ENCODE measurements around the gene NFIB. TPM values are rescaled to one million over a fixed set of nuclear protein-coding genes. Genes with fewer than 3 reads are reported as not detected.
A peak's percentile ranks its signal among the peaks of the same experiment; 100 is the strongest.

NFIB gene
- total RNA-seq, 1 donor from 2014 or later, result 99.4 TPM

GRCh38 chr9:14316602-14317300 is 2.8 kb upstream of the NFIB start:
- peaks cover 43% of the 10 kb centered on the region for H3K4me1 ChIP-seq
- H3K27me3 ChIP-seq, result no peaks in the 10 kb centered on the region
- peak overlapping the region; percentile 96 for H3K27ac ChIP-seq
- no peak for DNase-seq
- H3K9me3 ChIP-seq, result no peaks in the 10 kb centered on the region
- ATAC-seq, result no peak
- peak overlapping the region; percentile 73 for H3K4me3 ChIP-seq
- no peak for TF ChIP-seq CTCF (IDR thresholded peaks at IDR 0.05)
- no peaks in the 10 kb centered on the region for H3K36me3 ChIP-seq
- intact Hi-C loops (cut with DNase I), result no loop called here

- no peaks in the 10 kb centered on the region for H3K36me3 ChIP-seq
- intact Hi-C loops (cut with DNase I), result no loop called here
- H3K4me1 ChIP-seq, result peaks cover 37% of the 10 kb centered on the region
- TF ChIP-seq CTCF (IDR thresholded peaks at IDR 0.05), result no peak
- H3K4me3 ChIP-seq, result peak overlapping the region; percentile 73
- no peaks in the 10 kb centered on the region for H3K9me3 ChIP-seq
- H3K27me3 ChIP-seq, result no peaks in the 10 kb centered on the region
- ATAC-seq, result peak; percentile 8
- H3K27ac ChIP-seq, result peak overlapping the region; percentile 96
- DNase-seq, result peak; percentile 67
These were observed 2.1 kb upstream of the NFIB start for GRCh38 chr9:14315875-14316601.

- H3K4me3 ChIP-seq, result peak overlapping the region; percentile 73
- peak; percentile 88 for ATAC-seq
- H3K4me1 ChIP-seq, result peaks cover 30% of the 10 kb centered on the region
- no peaks in the 10 kb centered on the region for H3K36me3 ChIP-seq
- intact Hi-C loops (cut with DNase I), result no loop called here
- H3K27me3 ChIP-seq, result no peaks in the 10 kb centered on the region
- no peaks in the 10 kb centered on the region for H3K9me3 ChIP-seq
- peak overlapping the region; percentile 96 for H3K27ac ChIP-seq
- peak; percentile 97 for DNase-seq
- TF ChIP-seq CTCF (IDR thresholded peaks at IDR 0.05), result no peak
These were observed 1.3 kb upstream of the NFIB start for GRCh38 chr9:14314929-14315874.

- H3K27ac ChIP-seq, result peak overlapping the region; percentile 95
- peak; percentile 67 for ATAC-seq
- no peaks in the 10 kb centered on the region for H3K36me3 ChIP-seq
- H3K4me3 ChIP-seq, result peak overlapping the region; percentile 73
- H3K27me3 ChIP-seq, result no peaks in the 10 kb centered on the region
- TF ChIP-seq CTCF (IDR thresholded peaks at IDR 0.05), result no peak
- peak; percentile 87 for DNase-seq
- H3K4me1 ChIP-seq, result peaks cover 27% of the 10 kb centered on the region
- intact Hi-C loops (cut with DNase I), result no loop called here
- H3K9me3 ChIP-seq, result no peaks in the 10 kb centered on the region
These were observed 535 bp upstream of the NFIB start for GRCh38 chr9:14314424-14314928.

- DNase-seq (peak; percentile 71), ATAC-seq (no peak)
- Histone ChIP-seq H3K27me3 (no peaks in the 10 kb centered on the region), H3K4me1 (peaks cover 19% of the 10 kb centered on the region), H3K4me3 (peak overlapping the region; percentile 73), H3K27ac (peak overlapping the region; percentile 95), H3K9me3 (no peaks in the 10 kb centered on the region), H3K36me3 (no peaks in the 10 kb centered on the region)
- no peak for TF ChIP-seq CTCF (IDR thresholded peaks at IDR 0.05)
- intact Hi-C loops (cut with DNase I), result no loop called here
These were observed 482 bp downstream of the NFIB start for GRCh38 chr9:14313378-14313940.
